K562 (cell line): ENCODE measurements around the gene RFPL1. TPM values are rescaled to one million over a fixed set of nuclear protein-coding genes. Genes with fewer than 3 reads are reported as not detected.

Experiments
- ATAC-seq: fragments of 200-7000 bp; cut with Tn5 transposase; 3 replicates; pipeline ENCODE4 v1.9.1; 2020; ENCODE audit warnings: moderate library complexity
- BruUV-seq: library from RNA; stranded (reverse); fragments of 400-500 nt; replicated peaks from 2 replicates; lab custom pipeline; 2021; lab: Mats Ljungman, UMichigan
- CTCF ChIA-PET: fragments of 300-600 bp; formaldehyde crosslinking; extraction: SDS; loops from one replicate; lab custom pipeline; 2021; ENCODE audit warnings: low intra/inter-chr PET ratio; lab: Yijun Ruan, JAX
- POLR2A ChIA-PET: fragments of 300-600, 350-650 bp; sonication (Branson Sonifier 250); formaldehyde crosslinking; extraction: SDS; loops from one replicate; lab custom pipeline; 2021; ENCODE audit warnings: antibody characterized with exemption, inconsistent platforms; lab: Yijun Ruan, JAX
- DNase-seq, 4 experiments: peaks; one replicate each; pipeline versions ENCODE4 v3.0.0 to v3.0.0-alpha.2; 2011 to 2018; ENCODE audit warnings: low spot score in 3 of 4, mixed read lengths in 3 of 4; ENCODE audit errors: extremely low read depth in 1 of 4
- FAIRE-seq: peaks from 2 replicates; lab custom pipeline; 2011; peaks lifted over from hg19 to GRCh38; lab: Jason Lieb, UNC
- H2AFZ ChIP-seq: 2 replicates; pipeline ENCODE4 v1.6.0; 2011; ENCODE audit warnings: low read depth, low read length, control low read depth, inconsistent platforms
- H3K27ac ChIP-seq: fragments of 200-600 bp; 3 replicates; pipeline ENCODE4 v1.8.0; 2011; ENCODE audit warnings: low read depth, mild to moderate bottlenecking, control low read depth, inconsistent platforms, low read length, moderate library complexity, mixed read lengths; ENCODE audit errors: extremely low read depth
- H3K27me3 ChIP-seq, 2 experiments: fragments of 300-600 bp in 1 of 2; 2 replicates in 1 of 2; 3 replicates in 1 of 2; pipeline versions ENCODE4 v1.6.0 to v1.8.0; 2011; ENCODE audit warnings: inconsistent platforms in 2 of 2, low read length in 2 of 2, mild to moderate bottlenecking in 1 of 2, mixed read lengths in 1 of 2, moderate library complexity in 1 of 2; ENCODE audit not compliant: control insufficient read depth in 2 of 2, insufficient read depth in 2 of 2
- H3K36me3 ChIP-seq: fragments of 300-600 bp; 3 replicates; pipeline ENCODE4 v1.8.0; 2011; ENCODE audit warnings: mild to moderate bottlenecking, low read length, inconsistent platforms; ENCODE audit not compliant: control insufficient read depth, insufficient read depth
- H3K4me1 ChIP-seq, 2 experiments: fragments of 200-600 bp in 1 of 2; replicated peaks in 1 of 2; 2 replicates in 1 of 2; 3 replicates in 1 of 2; pipeline versions ENCODE4 v1.5.1 to v1.8.0; 2011; ENCODE audit warnings: inconsistent platforms in 2 of 2, low read length in 2 of 2, mild to moderate bottlenecking in 1 of 2, mixed read lengths in 1 of 2, moderate library complexity in 1 of 2; ENCODE audit not compliant: control insufficient read depth in 2 of 2, insufficient read depth in 2 of 2
- H3K4me2 ChIP-seq: 2 replicates; pipeline ENCODE4 v1.6.1; 2011; ENCODE audit warnings: low read length, control low read depth, inconsistent platforms, mixed read lengths; ENCODE audit not compliant: insufficient read depth
- H3K4me3 ChIP-seq: fragments of 200-600 bp; sonication (generic), shearing (Covaris generic); 2 replicates; pipeline ENCODE4 v1.5.1; 2016; ENCODE audit warnings: control low read depth, inconsistent platforms
- H3K79me2 ChIP-seq: fragments of 200-600 bp; 3 replicates; pipeline ENCODE4 v1.8.0; 2011; ENCODE audit warnings: low read length, inconsistent platforms; ENCODE audit not compliant: control insufficient read depth, insufficient read depth
- H3K9ac ChIP-seq, 2 experiments: 2 replicates each; pipeline versions ENCODE4 v1.6.0 to v1.6.1; 2011; ENCODE audit warnings: low read depth in 2 of 2, low read length in 2 of 2, control low read depth in 1 of 2, inconsistent platforms in 1 of 2, mild to moderate bottlenecking in 1 of 2, mixed read lengths in 1 of 2; ENCODE audit not compliant: insufficient read depth in 1 of 2
- H3K9me1 ChIP-seq: one replicate; pipeline ENCODE4 v1.6.0; 2011; ENCODE audit warnings: inconsistent platforms, mild to moderate bottlenecking, low read length, moderate library complexity; ENCODE audit not compliant: control insufficient read depth, insufficient read depth
- H3K9me3 ChIP-seq: replicated peaks from 2 replicates; pipeline ENCODE4 v1.5.1; 2011; ENCODE audit warnings: low read depth, low read length, inconsistent platforms; ENCODE audit not compliant: control insufficient read depth, insufficient read depth
- H4K20me1 ChIP-seq: replicated peaks from 2 replicates; pipeline ENCODE4 v1.6.1; 2011; ENCODE audit warnings: low read length, inconsistent platforms, mixed read lengths; ENCODE audit not compliant: control insufficient read depth, insufficient read depth
- BDP1 ChIP-seq: IDR thresholded peaks from 3 replicates; pipeline ENCODE4 v1.6.1; 2011; ENCODE audit not compliant: insufficient read length, insufficient read depth
- E2F3 ChIP-seq: fragments of 250-450 bp; sonication (Bioruptor Pico); IDR thresholded peaks from 2 replicates; pipeline ENCODE4 v1.4.0; 2020; ENCODE audit warnings: mild to moderate bottlenecking
- GTF2E2 ChIP-seq: fragments of 200-800 bp; sonication (Bioruptor generic); IDR thresholded peaks from 2 replicates; pipeline ENCODE4 v1.6.1; 2016; ENCODE audit warnings: missing genetic modification characterization, missing compliant biosample characterization
- GTF3C2 ChIP-seq: IDR thresholded peaks from 3 replicates; pipeline ENCODE4 v1.6.1; 2011; ENCODE audit warnings: borderline replicate concordance, mild to moderate bottlenecking, moderate library complexity; ENCODE audit not compliant: insufficient read length; ENCODE audit errors: extremely low read depth
- KDM4B ChIP-seq, 2 experiments: fragments of 450-650 bp in 1 of 2; sonication (generic) in 1 of 2; IDR thresholded peaks; 2 replicates each; pipeline ENCODE4 v1.6.1; 2016 to 2017; ENCODE audit warnings: borderline replicate concordance in 2 of 2, antibody characterized with exemption in 1 of 2, low read depth in 1 of 2, mild to moderate bottlenecking in 1 of 2
- TGIF2 ChIP-seq: sonication (generic); formaldehyde crosslinking; IDR thresholded peaks from 2 replicates; pipeline ENCODE4 v1.8.1; 2022; ENCODE audit warnings: mild to moderate bottlenecking, missing genetic modification reagents, moderate library complexity
- ZNF140 ChIP-seq: fragments of 250-450 bp; sonication (Bioruptor Pico); IDR thresholded peaks from 2 replicates; pipeline ENCODE4 v1.8.0; 2021; ENCODE audit warnings: moderate library complexity, mild to moderate bottlenecking, inconsistent platforms
- WGBS: fragments of 100-300 bp; shearing (Covaris generic); methylation state at CpG from one replicate; pipeline ENCODE4 v1.1.6; 2016; ENCODE audit warnings: low coverage, mixed read lengths; ENCODE audit not compliant: insufficient coverage; ENCODE audit errors: missing lambda C conversion rate; 5-methylcytosine and 5-hydroxymethylcytosine counted together
- in situ Hi-C: fragments of 300-500 bp; cut with MboI; formaldehyde crosslinking; loops from 4 replicates; pipeline ENCODE4 v1.15.0; 2018; ENCODE audit warnings: inconsistent platforms, mixed read lengths
- intact Hi-C: fragments of 100-400 bp; cut with micrococcal nuclease; formaldehyde crosslinking; loops from 2 replicates; pipeline ENCODE4 v1.14.2; 2022
- polyA plus RNA-seq, 8 experiments: library from polyadenylated mRNA; depleted of rRNA in 4 of 8; stranded (reverse) in 5 of 8; unstranded in 3 of 8; fragments of >200 nt; fragmentation: Nextera tagmentation in 2 of 8; fragmentation: Illumina TruSeq in 1 of 8; extraction: Ambion mirVana in 2 of 8; extraction: Trizol in 1 of 8; gene quantifications; 2 replicates each; pipeline versions ENCODE4 v1.2.1 to v1.2.3, GENCODE V29; 2011 to 2014; ENCODE audit warnings: inconsistent platforms in 1 of 8, missing spikeins in 1 of 8
- total RNA-seq, 7 experiments: library from RNA; depleted of rRNA in 6 of 7; stranded (reverse); fragments of >200 nt in 6 of 7; fragmentation: Illumina TruSeq in 2 of 7; extraction: Trizol in 2 of 7; gene quantifications; 2 replicates each; pipeline versions ENCODE4 v1.2.1 to v1.2.3, GENCODE V29; 2011 to 2021; ENCODE audit warnings: low replicate concordance in 1 of 7

Gene RFPL1
- total and polyA plus RNA-seq, 9 of the 15 experiments (the other 6 are each of a cell fraction or from before 2014, with no cell fraction given), result not detected

GRCh38 chr22:29426476-29426875 is 11.9 kb upstream of the RFPL1 start:
- Histone ChIP-seq H3K9ac (no peak overlapping the region), H2AFZ (no peak overlapping the region), H3K4me3 (no peak overlapping the region)
- DNase-seq, result no peak
- TF ChIP-seq E2F3 (CRISPR knock-in tag) (no peak), ZNF140 (CRISPR knock-in tag) (no peak), TGIF2 (CRISPR knock-in tag) (no peak), GTF3C2 (no peak), KDM4B (IDR thresholded peaks at IDR 0.05; ENCODE audit: borderline replicate concordance in 2 of 2, low read depth in 1 of 2) (no peak), BDP1 (no peak), GTF2E2 (no peak)
- TF ChIP-seq, all 486 proteins: peak for 0
- WGBS, result 54% methylated on average over 7 of the region's 7 CpGs
- POLR2A ChIA-PET, result no interaction called here
- Histone ChIP-seq H3K9me1 (no peaks in the 10 kb centered on the region), H3K27ac (no peak overlapping the region), H3K27me3 (peaks cover 5 to 6% of the 10 kb centered on the region in 2 experiments; a peak in 2 of 5 replicates), H4K20me1 (no peaks in the 10 kb centered on the region), H3K36me3 (no peaks in the 10 kb centered on the region), H3K9me3 (no peaks in the 10 kb centered on the region), H3K79me2 (no peaks in the 10 kb centered on the region), H3K4me1 (no peaks in the 10 kb centered on the region; a peak in 1 of 5 replicates), H3K4me2 (no peak overlapping the region)
- intact Hi-C loops (no loop called here), in situ Hi-C loops (no loop called here)
- no peak for ATAC-seq
- CTCF ChIA-PET, result no interaction called here
- FAIRE-seq, result no peak
- no TSS peak for BruUV-seq
